Progenitor cell of endocrine pancreas (in vitro differentiated cells): Measurements from ENCODE around the gene CELF4. TPM values are rescaled to one million over a fixed set of nuclear protein-coding genes. Genes with fewer than 3 reads are reported as not detected.
A peak's percentile ranks its signal among the peaks of the same experiment; 100 is the strongest.

Source experiments
- DNase-seq: peaks from one replicate; pipeline ENCODE4 v3.0.0; 2021; ENCODE audit warnings: low spot score; ENCODE audit not compliant: unreplicated experiment
- H3K27ac Mint-ChIP-seq: 2 replicates; pipeline ENCODE4 v1.8.0; 2021; ENCODE audit warnings: mild to moderate bottlenecking, moderate library complexity, mixed read lengths
- H3K27me3 Mint-ChIP-seq: 2 replicates; pipeline ENCODE4 v1.8.0; 2021; ENCODE audit warnings: mixed read lengths
- H3K36me3 Mint-ChIP-seq: 2 replicates; pipeline ENCODE4 v1.8.0; 2022; ENCODE audit warnings: mixed read lengths; ENCODE audit not compliant: insufficient read depth
- H3K4me1 Mint-ChIP-seq: 2 replicates; pipeline ENCODE4 v1.8.0; 2021; ENCODE audit warnings: low read depth, mixed read lengths
- H3K4me3 Mint-ChIP-seq: 2 replicates; pipeline ENCODE4 v1.8.0; 2021; ENCODE audit warnings: low read depth, mild to moderate bottlenecking, moderate library complexity, mixed read lengths
- H3K9me3 Mint-ChIP-seq: 2 replicates; pipeline ENCODE4 v1.8.0; 2021; ENCODE audit warnings: low read depth, mixed read lengths
- total RNA-seq: library from RNA; stranded (reverse); gene quantifications from 2 replicates; pipeline ENCODE4 v1.2.1, GENCODE V29; 2021
- TF ChIP-seq, protein P1 (sequence below): fragments of 200-600 bp; sonication (generic); IDR thresholded peaks from one replicate; pipeline ENCODE4 v1.5.0; 2021; ENCODE audit warnings: antibody characterized with exemption, mild to moderate bottlenecking; ENCODE audit not compliant: unreplicated experiment

The CELF4 gene
- total RNA-seq, 1 donor from 2014 or later: 4.6 TPM

DNA sequence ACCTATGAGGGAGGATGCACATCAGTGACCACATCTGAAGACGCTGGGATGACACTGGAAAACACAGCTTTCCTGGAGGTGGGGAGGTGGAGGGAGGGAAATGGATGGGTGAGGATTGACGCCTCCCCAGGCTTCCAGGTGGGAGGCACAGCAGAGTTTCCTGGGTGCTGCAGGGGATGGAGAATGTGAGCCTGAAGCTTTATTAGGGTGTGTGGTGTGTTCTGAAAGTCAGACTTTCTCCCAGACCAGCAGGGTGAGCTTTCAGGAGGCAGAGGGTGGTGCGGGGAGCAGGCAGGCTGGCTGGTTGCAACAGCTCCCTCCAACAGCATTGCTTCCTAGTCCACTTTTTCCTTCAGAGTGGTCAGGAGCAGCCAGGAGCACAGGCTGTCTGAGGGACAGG, 263.1 kb downstream of the CELF4 start:
- no peaks in the 10 kb centered on the region for H3K9me3 Mint-ChIP-seq
- no peak for DNase-seq
- no peaks in the 10 kb centered on the region for H3K36me3 Mint-ChIP-seq
- H3K4me3 Mint-ChIP-seq: no peak overlapping the region
- H3K4me1 Mint-ChIP-seq: peaks cover 12% of the 10 kb centered on the region
- no peak overlapping the region for H3K27ac Mint-ChIP-seq
- TF ChIP-seq, protein P1, sequence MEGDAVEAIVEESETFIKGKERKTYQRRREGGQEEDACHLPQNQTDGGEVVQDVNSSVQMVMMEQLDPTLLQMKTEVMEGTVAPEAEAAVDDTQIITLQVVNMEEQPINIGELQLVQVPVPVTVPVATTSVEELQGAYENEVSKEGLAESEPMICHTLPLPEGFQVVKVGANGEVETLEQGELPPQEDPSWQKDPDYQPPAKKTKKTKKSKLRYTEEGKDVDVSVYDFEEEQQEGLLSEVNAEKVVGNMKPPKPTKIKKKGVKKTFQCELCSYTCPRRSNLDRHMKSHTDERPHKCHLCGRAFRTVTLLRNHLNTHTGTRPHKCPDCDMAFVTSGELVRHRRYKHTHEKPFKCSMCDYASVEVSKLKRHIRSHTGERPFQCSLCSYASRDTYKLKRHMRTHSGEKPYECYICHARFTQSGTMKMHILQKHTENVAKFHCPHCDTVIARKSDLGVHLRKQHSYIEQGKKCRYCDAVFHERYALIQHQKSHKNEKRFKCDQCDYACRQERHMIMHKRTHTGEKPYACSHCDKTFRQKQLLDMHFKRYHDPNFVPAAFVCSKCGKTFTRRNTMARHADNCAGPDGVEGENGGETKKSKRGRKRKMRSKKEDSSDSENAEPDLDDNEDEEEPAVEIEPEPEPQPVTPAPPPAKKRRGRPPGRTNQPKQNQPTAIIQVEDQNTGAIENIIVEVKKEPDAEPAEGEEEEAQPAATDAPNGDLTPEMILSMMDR: no peak
- H3K27me3 Mint-ChIP-seq: peaks cover 5% of the 10 kb centered on the region

DNA sequence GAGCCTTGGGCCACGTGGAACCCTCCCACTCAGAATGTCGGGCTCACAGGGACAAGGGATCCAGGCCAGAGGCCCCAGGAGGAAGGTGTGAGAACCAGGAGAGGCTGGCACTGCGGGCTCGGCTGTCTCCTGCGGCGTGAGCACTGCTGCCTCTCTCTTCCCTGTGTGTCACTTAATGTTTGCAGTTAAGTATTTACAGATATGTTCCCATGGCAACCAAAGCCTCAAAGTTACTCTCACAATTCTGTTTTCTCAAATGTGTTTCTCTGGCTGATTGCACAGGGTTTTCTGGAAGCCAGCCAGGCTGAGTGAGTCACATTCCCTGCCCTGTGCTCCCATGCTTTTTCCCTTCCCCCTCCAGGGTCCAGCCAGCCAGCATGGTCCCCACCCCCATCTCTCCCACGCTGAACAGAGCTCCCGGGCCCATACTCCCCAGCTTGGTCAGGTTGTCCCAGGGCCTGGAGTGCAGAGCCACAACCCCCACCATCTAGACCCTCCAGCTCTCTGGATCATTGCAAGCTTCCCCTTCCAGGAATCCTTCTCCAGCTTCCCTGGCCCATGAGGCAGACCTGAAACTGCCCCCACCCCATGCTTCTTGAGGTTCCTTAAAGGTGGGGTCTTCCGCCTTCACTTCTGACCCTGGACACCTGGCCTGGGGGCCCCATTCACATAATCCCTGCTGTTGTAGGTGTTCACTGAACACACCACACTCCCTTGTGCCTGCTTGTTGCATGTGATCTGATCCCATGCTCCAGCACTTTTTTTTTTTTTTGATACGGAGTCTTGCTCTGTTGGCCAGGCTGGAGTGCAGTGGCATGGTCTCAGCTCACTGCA, 265.9 kb downstream of the CELF4 start:
- Mint-ChIP-seq H3K9me3 (no peaks in the 10 kb centered on the region), H3K27ac (peak overlapping the region; percentile 75), H3K4me3 (no peak overlapping the region), H3K36me3 (no peaks in the 10 kb centered on the region), H3K4me1 (peaks cover 12% of the 10 kb centered on the region), H3K27me3 (peaks cover 5% of the 10 kb centered on the region)
- TF ChIP-seq, protein P1: no peak
- no peak for DNase-seq

DNA sequence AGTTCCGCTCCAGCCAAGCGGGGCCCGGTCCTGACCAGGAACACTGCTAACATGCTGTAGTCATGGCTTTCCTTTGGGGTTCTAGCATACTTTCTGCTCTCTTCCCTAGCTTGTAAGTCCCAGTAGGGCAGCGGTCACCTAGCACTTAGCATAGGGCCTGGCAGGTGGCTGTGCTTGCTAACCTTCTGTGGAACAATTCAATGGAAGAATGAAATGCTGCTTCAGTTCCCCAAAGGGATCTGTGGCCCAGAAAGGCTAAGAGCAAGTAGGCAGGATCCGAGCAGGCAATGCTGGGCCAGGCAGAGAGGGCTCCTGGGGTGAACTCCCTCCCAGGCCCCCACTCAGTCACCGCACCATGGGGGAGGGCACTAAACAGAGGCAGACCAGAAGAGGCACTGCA, 266.8 kb downstream of the CELF4 start:
- TF ChIP-seq, protein P1: no peak

DNA sequence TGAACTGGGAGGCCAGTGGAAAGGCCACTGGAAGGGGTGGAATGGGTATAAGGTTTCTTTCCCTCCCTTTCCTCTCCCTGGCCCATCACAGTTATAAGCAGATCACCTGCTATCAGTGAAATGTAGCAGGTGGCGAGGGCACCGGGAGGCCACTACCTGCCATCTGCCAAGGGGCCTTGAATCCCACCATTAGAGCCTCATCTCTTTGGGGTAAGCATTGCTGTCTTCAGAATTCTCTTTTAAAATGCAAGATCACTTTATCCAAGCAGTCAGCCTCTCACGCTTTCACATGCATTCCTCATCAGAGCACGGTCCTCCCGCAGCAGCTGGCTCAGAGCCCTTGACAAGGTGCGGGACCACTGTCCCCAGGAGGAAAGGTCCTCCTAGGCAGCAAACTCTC, 268.5 kb downstream of the CELF4 start:
- Mint-ChIP-seq H3K4me3 (no peak overlapping the region), H3K36me3 (no peaks in the 10 kb centered on the region), H3K9me3 (no peaks in the 10 kb centered on the region), H3K4me1 (peaks cover 12% of the 10 kb centered on the region), H3K27ac (no peak overlapping the region), H3K27me3 (peaks cover 8% of the 10 kb centered on the region)
- TF ChIP-seq, protein P1: no peak
- DNase-seq: no peak

More for the DNA sequence above, 266.8 kb downstream of the CELF4 start:
- no peak overlapping the region for H3K4me3 Mint-ChIP-seq
- H3K36me3 Mint-ChIP-seq: no peaks in the 10 kb centered on the region
- H3K27ac Mint-ChIP-seq: no peak overlapping the region
- no peaks in the 10 kb centered on the region for H3K9me3 Mint-ChIP-seq
- no peak for DNase-seq
- peaks cover 12% of the 10 kb centered on the region for H3K4me1 Mint-ChIP-seq
- peaks cover 5% of the 10 kb centered on the region for H3K27me3 Mint-ChIP-seq

DNA sequence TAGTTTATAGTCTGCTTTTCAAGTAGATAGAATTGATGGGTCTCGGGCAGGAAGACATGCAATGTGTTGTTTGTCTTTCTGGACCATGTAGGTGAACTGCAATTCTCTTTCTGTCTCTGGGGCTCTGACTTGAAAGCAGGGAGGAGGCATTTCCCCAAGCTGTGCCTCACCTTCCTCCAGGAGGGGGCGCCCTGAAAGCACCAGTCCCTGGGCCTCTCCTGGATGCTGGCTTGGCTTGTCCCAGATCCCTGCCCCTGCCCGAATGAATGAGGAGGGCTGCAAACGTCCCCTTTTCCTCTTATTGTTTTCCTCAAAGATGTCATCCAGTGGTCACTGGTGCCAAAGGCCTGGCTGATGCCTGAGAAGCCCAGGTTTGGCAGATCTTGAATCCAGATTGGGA, 270.6 kb downstream of the CELF4 start:
- H3K27ac Mint-ChIP-seq: no peak overlapping the region
- no peak overlapping the region for H3K4me3 Mint-ChIP-seq
- peak; percentile 24 for DNase-seq
- H3K9me3 Mint-ChIP-seq: no peaks in the 10 kb centered on the region
- TF ChIP-seq, protein P1: peak; percentile 53
- no peaks in the 10 kb centered on the region for H3K36me3 Mint-ChIP-seq
- H3K27me3 Mint-ChIP-seq: peaks cover 2% of the 10 kb centered on the region
- peaks cover 11% of the 10 kb centered on the region for H3K4me1 Mint-ChIP-seq
